Measurements from ENCODE around the gene SF3B3. TPM values are rescaled to one million over a fixed set of nuclear protein-coding genes. Genes with fewer than 3 reads are reported as not detected.

SF3B3 gene
- total RNA-seq, 4 donors from 2014 or later: 51.1 to 90.6 (median 66.2) TPM

DNA sequence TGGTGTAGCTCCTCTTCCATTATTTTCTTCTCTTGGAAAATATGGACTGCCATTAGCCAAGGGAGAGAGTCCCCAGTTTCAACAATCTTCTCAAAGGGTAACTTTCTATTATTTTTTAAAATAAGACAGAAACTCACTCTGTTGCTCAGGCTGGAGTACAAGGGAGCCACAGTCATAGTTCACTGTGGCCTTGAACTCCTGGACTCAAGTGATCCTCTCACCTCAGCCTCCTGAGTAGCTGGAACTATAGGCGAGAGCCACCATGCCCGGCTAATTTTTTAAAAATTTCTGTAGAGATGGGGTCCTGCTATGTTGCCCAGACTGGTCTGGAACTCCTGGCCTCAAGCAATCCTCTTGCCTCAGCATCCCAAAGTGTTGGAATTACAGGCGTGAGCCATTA is 13.4 kb upstream of the SF3B3 start:
- Histone ChIP-seq H3K4me1 (no peaks in the 10 kb centered on the region), H3K4me3 (no peak overlapping the region), H3K27ac (replicated peaks in 1 of 4) (no peak overlapping the region), H3K27me3 (no peaks in the 10 kb centered on the region), H3K9me3 (no peaks in the 10 kb centered on the region), H3K36me3 (peaks cover 63 to 99% (median 92%) of the 10 kb centered on the region in 4 donors)
- no peak for DNase-seq (ENCODE audit: extremely low spot score)
- intact Hi-C loops (cut with DNase I): no loop called here
- no peak for TF ChIP-seq POLR2A (IDR thresholded peaks at IDR 0.05; ENCODE audit: low read depth)
- WGBS: 100% methylated on average over 3 of the region's 3 CpGs

DNA sequence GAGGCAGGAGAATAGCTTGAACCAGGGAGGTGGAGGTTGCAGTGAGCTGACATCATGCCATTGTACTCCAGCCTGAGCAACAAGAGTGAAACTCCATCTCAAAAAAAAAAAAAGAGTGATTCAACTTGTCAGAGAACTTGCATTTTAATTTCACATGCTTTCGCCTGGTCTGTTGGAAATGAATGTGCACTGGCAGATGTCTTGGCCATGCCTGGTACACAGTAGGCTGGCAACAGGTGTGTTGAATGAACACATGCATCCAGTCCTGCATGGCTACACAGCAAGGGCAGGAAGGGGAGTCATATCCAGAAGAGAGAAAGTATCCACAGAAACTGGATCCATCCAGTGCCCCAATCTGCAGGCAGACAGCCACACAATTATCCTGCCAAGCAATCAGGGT is 11.8 kb upstream of the SF3B3 start:
- Histone ChIP-seq H3K4me1 (no peaks in the 10 kb centered on the region), H3K9me3 (no peaks in the 10 kb centered on the region), H3K36me3 (peaks cover 79 to 99% (median 96%) of the 10 kb centered on the region in 4 donors), H3K27ac (replicated peaks in 1 of 4) (no peak overlapping the region), H3K27me3 (no peaks in the 10 kb centered on the region), H3K4me3 (no peak overlapping the region)
- 100% methylated on average over 1 of the region's 1 CpG for WGBS
- TF ChIP-seq POLR2AphosphoS5 (IDR thresholded peaks at IDR 0.05) (no peak), POLR2A (IDR thresholded peaks at IDR 0.05; ENCODE audit: low read depth) (no peak), EP300 (IDR thresholded peaks at IDR 0.05) (no peak)
- TF ChIP-seq, protein P1, sequence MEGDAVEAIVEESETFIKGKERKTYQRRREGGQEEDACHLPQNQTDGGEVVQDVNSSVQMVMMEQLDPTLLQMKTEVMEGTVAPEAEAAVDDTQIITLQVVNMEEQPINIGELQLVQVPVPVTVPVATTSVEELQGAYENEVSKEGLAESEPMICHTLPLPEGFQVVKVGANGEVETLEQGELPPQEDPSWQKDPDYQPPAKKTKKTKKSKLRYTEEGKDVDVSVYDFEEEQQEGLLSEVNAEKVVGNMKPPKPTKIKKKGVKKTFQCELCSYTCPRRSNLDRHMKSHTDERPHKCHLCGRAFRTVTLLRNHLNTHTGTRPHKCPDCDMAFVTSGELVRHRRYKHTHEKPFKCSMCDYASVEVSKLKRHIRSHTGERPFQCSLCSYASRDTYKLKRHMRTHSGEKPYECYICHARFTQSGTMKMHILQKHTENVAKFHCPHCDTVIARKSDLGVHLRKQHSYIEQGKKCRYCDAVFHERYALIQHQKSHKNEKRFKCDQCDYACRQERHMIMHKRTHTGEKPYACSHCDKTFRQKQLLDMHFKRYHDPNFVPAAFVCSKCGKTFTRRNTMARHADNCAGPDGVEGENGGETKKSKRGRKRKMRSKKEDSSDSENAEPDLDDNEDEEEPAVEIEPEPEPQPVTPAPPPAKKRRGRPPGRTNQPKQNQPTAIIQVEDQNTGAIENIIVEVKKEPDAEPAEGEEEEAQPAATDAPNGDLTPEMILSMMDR (IDR thresholded peaks at IDR 0.05): no peak
- intact Hi-C loops (cut with DNase I): no loop called here
- DNase-seq (ENCODE audit: extremely low spot score): no peak

DNA sequence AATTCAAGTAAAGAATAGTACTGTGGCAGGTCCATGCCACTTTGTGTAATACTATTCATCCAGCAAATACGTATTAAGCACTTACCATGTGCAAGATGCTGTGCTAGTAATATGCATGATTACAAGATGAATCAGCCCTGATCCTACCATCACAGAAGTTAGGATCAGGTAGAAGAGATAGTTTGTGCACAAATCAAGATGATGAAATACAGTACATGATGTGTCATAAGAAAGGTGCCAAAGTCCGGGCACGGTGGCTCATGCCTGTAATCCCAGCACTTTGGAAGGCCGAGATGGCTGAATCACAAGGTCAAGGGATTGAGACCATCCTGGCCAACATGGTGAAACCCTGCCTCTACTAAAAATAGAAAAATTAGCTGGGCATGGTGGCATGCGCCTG is 11.2 kb upstream of the SF3B3 start:
- Histone ChIP-seq H3K27me3 (no peaks in the 10 kb centered on the region), H3K4me1 (no peaks in the 10 kb centered on the region), H3K36me3 (peaks cover 82 to 100% (median 96%) of the 10 kb centered on the region in 4 donors), H3K27ac (replicated peaks in 1 of 4) (no peak overlapping the region), H3K9me3 (no peaks in the 10 kb centered on the region), H3K4me3 (no peak overlapping the region)
- intact Hi-C loops (cut with DNase I): no loop called here
- WGBS: 93% methylated on average over 5 of the region's 5 CpGs
- no peak for TF ChIP-seq POLR2AphosphoS5 (IDR thresholded peaks at IDR 0.05)
- TF ChIP-seq, protein P1 (IDR thresholded peaks at IDR 0.05): no peak
- TF ChIP-seq POLR2A (IDR thresholded peaks at IDR 0.05; ENCODE audit: low read depth): no peak
- TF ChIP-seq EP300 (IDR thresholded peaks at IDR 0.05): no peak
- DNase-seq (ENCODE audit: extremely low spot score): no peak

DNA sequence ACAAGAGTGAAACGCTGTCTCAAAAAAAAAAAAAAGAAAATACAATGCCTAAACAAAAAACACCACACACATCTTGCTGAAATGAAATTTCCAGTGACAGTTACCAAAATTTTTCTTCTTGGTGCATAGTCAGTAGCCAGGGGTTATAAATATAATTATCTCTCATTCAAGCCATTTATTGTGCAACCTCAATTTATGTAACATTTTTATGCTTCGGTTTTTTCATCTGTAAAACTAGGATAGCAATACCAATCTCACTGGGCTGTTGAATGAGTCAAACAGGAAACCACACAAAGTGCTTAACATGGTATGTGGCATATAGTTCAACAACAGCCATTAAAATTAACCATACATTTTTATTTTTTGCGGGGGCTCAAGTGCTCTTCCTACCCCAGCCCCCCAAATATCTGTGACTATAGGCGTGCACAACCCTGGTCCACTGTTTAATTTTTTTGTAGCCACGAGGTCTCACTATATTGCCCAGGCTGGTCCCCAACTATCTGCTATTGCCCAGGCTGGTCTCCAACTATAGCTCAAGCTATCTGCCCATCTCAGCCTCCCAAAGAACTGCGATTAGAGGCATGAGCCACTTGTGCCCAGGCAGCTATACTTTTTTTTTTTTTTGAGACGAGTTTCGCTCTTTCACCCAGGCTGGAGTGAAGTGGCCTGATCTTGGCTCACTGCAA is 2.9 kb upstream of the SF3B3 start:
- H3K4me3 ChIP-seq: no peak overlapping the region
- DNase-seq (ENCODE audit: extremely low spot score): no peak
- peaks cover 17 to 35% (median 28%) of the 10 kb centered on the region in 4 donors for H3K4me1 ChIP-seq
- no peaks in the 10 kb centered on the region for H3K27me3 ChIP-seq
- WGBS: 74% methylated on average over 8 of the region's 8 CpGs
- H3K27ac ChIP-seq (replicated peaks in 1 of 4): no peak overlapping the region
- H3K36me3 ChIP-seq: peaks cover 14 to 36% (median 33%) of the 10 kb centered on the region in 4 donors
- H3K9me3 ChIP-seq: no peaks in the 10 kb centered on the region
- intact Hi-C loops (cut with DNase I): no loop called here
- TF ChIP-seq POLR2A (IDR thresholded peaks at IDR 0.05; ENCODE audit: low read depth): no peak
- TF ChIP-seq, protein P1 (IDR thresholded peaks at IDR 0.05): no peak
- TF ChIP-seq EP300 (IDR thresholded peaks at IDR 0.05): no peak
- no peak for TF ChIP-seq POLR2AphosphoS5 (IDR thresholded peaks at IDR 0.05)

DNA sequence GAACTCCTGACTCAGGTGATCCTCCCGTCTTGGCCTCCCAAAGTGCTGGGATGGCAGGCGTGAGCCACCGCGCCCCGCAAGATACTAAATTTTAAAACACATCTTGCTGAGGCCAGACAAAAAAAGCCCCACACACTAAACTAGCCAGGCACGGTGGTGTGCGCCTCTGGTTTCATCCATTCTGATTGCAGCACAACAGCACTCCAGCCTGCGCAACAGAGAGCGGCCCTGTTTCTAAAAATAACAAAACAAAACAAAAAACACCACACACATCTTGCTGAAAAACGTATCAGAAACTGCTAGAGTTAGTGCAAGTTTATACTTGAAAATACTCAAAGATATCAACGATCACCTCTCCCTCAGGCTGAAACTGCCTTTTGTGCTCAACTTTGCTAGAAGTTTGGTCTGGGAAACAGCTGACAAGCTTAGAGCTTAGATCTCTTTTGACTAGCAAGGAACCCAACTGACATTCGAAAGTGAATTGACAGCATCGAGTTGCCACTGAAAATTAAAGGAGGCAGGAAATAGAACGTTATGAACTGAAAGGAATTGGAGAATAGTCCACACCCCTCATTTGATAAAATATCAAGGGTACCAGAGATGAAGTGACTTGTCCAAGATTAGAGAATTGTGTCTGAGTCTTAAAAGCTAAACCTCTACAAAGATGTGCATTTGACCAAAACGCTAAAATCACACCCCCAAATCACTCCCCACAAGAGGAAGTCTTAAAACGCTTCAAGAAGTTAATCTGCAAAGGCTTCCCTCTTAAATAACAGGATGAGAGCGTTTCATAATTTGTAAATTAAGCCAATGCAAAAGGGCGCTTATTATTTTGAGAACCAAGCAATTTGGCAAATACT is 1.2 kb upstream of the SF3B3 start:
- peak overlapping the region; percentile 76 to 89 (median 86) for H3K4me3 ChIP-seq
- TF ChIP-seq POLR2AphosphoS5 (IDR thresholded peaks at IDR 0.05): no peak
- TF ChIP-seq, protein P1 (IDR thresholded peaks at IDR 0.05): no peak
- no peak for TF ChIP-seq POLR2A (IDR thresholded peaks at IDR 0.05; ENCODE audit: low read depth)
- TF ChIP-seq EP300 (IDR thresholded peaks at IDR 0.05): no peak
- no peaks in the 10 kb centered on the region for H3K27me3 ChIP-seq
- H3K9me3 ChIP-seq: no peaks in the 10 kb centered on the region
- peaks cover 29 to 52% (median 45%) of the 10 kb centered on the region in 4 donors for H3K4me1 ChIP-seq
- peaks cover 12 to 32% (median 29%) of the 10 kb centered on the region in 4 donors for H3K36me3 ChIP-seq
- DNase-seq (ENCODE audit: extremely low spot score): no peak
- 50% methylated on average over 16 of the region's 18 CpGs for WGBS
- H3K27ac ChIP-seq (replicated peaks in 1 of 4): peak overlapping the region; percentile 83 to 89 (median 87)
- intact Hi-C loops (cut with DNase I): no loop called here
